Embryonic facial prominence (tissue), 1 donor: ENCODE measurements around the gene MXRA8.
A peak's percentile ranks its signal among the peaks of the same experiment; 100 is the strongest.
"Not testable (repeated sequence)": the region's sequence is repeated elsewhere in the genome, so short reads cannot be mapped to it uniquely, and the experiment has no call there.

ENCODE experiments used
- DNase-seq: peaks from one replicate; pipeline ENCODE4 v3.0.0-alpha.2; 2016; ENCODE audit errors: extremely low spot score

Gene MXRA8

DNA sequence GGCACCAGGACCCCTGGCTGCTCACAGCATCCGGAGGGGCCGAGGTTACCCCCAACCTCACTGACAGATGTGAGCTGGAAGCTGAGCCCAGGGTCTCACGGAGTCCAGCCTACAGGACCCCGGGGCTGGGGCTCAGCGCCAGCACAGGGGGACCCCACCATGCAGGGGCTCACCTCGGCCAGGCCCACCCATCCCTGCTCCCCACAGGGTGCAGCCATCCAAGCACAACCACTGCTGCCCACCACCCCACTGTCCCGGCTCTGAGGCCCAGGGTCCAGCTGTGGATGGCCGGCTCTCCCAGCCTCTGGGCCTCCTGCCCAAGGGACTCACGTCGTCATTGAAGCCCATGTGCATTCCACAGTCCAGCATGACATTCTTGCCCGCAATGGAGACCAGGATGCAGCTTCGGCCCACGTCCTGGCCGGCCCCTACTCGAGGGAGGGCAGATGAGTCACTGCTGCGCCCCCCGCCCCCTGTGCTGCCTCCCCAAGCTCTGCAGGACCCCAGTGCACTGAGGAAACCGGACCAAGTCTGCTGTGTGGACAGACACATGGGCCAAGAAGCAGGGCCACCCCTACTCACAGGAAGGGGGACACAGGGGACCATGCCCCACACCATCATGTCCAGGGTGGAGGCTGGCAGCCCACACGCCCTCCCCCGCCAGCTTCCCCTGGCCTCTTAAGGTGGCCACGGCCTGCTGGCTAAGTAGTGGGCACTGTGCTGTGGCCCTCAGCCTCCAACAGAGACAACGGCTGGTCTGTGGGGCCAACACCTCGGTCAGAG lies 37.5 kb downstream of the MXRA8 start:
- DNase-seq = no peak

- no peak for DNase-seq
Observed at GRCh38 chr1:1319646-1319941, 38.8 kb downstream of the MXRA8 start.

- DNase-seq = no peak
Observed at GRCh38 chr1:1318777-1319645, 39.3 kb downstream of the MXRA8 start.

DNA sequence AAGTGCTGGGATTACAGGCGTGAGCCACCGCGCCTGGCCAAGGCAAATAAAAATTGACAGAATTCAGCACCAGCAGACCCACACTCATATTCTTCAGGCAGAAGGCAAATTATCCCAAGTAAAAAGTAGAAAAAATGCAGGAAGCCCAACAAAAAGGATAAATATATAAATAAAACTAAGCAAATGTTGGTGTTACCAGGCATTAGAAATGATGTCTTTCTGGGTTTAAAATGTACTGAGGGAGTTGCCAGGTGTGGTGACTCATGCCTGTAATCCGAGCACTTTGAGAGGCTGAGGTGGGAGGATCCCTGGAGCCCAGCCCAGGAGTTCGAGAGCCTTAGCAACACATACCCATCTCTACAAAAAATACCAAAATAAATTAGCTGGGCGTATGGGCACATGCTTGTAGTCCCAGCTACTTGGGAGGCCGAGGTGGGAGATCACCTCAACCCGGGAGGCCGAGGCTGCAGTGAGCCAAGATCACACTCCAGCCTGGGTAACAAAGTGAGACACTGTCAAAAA lies 40.2 kb downstream of the MXRA8 start:
- no peak for DNase-seq

GRCh38 chr1:1317420-1317819 lies 40.9 kb downstream of the MXRA8 start:
- no peak for DNase-seq

DNA sequence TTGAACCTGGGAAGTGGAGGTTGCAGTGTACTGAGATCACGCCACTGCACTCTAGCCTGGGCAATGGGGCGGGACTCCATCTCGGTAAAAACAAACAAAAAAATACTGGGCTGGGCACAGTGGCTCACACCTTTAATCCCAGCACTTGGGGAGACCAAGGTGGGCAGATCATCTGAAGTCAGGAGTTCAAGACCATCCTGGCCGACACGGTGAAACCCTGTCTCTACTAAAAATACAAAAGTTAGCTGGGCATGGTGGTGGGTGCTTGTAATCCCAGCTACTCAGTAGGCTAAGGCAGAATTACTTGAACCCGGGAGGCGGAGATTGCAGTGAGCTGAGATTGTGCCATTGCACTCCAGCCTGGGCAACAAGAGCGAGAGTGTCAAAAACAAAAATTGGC lies 42.2 kb downstream of the MXRA8 start:
- not testable (repeated sequence) for DNase-seq

- DNase-seq = no peak
Observed at GRCh38 chr1:1315435-1315954, 42.9 kb downstream of the MXRA8 start.

- DNase-seq = no peak
Observed at GRCh38 chr1:1314678-1315335, 43.5 kb downstream of the MXRA8 start.

DNA sequence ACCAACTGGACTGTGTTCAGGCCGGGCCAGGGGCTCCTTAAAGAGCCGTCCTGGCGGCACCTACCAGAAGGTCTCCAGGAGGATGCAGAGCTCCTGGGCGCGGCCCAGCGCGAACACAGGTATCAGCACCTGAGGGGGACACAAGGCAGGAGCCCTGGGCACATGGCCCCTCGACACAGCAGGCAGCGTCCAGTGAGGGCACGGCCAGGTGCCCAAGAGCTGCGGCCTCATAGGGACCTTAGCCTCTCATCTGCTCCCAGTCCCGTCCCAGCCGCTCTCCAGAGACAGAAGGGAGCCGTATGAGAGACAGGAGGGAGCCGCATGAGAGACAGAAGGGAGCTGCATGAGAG lies 44.1 kb downstream of the MXRA8 start:
- no peak for DNase-seq

GRCh38 chr1:1313500-1314236 lies 44.7 kb downstream of the MXRA8 start:
- DNase-seq = no peak

DNA sequence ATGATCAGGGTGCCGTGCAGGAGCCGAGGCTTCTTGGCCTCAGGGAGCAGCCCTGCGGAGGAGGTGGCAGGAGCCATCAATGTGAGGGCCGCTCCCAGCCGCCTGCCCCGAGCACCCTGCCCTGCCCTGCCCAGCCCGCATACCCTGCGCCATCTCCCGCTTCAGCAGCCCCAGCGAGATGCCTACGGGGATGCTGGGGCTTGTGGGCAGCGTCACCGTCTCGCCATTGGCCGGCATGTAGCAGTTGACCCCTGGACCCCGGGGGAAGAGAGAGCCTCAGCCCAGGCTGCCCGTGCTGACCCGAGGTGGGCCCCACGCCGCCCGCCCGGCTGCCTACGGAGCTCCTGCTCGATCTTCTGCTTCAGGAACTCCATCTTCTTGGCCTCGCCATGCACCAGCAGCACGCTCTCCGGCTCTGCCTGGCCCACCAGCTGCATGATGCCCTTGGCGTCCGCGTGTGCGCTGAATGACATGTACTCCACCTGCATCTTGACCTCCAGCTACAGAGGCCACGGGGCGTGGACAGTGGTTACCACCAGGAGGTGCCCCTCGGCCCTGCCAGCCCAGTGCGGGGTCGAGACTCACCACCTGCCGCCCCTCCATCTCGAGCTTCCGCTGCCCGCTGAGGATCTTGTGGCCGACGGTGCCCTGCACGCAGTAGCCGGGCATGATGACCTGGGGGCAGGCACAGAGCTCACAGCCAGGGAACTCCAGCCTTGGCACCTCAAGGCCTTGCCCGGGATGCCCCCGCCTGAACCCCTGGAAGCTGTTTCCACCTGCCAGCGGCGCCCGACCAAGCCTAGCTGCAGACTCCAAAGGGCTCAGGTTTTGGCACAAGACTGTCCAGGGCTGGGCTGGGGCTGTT lies 45.7 kb downstream of the MXRA8 start:
- no peak for DNase-seq

DNA sequence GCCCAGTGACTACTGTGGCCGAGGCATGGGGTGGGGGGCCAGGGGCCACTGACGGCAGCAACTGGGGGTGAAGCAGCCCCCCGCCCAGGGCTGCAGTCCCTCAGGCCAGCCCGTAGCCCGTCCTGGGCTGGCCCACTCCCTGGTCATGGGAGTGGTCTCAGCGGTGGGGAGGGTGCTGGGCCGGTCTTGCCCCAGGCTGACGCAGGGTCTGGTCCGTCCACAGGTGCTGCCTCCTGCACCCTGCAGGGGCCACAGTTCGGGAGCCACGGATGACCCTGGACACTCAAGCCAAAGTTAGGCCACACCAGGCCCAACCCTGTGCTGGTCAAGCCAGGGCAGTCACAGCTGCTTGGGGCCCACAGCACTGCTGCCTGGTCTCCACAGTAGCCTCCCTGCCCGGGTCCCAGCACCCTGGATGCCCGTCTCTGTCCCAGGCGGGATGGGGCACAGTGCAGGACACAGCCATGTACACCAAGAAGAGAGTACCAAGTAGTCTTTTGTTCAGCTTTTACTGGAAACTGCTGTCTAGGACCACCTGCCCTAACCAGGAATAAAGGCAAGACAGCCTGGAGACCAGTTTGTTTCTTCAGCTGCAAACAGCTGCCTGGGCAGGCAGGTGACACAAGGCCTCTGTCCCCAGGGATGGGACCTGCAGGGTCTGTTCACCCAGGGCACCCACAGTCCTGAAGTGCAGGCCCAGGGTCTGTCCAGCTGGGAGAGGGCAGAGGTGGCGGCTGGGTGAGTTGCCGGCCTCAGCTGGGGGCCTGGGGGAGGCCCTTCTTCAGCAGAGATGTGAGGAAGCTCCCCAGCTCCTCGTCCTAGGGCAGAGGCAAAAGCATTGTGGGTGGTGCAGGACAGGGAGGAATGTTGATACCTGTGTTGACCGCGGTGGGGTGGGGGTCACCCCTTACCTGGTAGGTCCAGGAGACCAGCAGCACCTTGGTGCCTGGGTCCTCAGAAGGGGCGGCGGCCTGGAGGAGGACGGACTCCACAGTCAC lies 46.9 kb downstream of the MXRA8 start:
- DNase-seq = no peak

- no peak for DNase-seq
Observed at GRCh38 chr1:1310476-1311053, 47.8 kb downstream of the MXRA8 start.

DNA sequence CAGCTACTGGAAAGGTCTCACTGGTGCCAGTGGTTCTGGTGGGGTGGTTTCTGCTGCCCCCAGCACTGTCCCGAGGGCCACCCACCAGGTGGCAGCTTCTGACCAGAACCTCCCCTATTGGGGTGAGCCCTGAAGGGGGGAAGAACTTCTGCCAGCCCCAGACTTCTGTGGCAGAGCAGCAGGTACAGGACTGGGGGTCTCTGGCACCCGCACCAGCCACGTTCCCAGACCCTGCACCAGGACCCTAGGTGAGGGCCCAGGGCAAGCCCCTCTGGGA lies 48.3 kb downstream of the MXRA8 start:
- no peak for DNase-seq

- DNase-seq = no peak
Observed at GRCh38 chr1:1309251-1310108, 48.9 kb downstream of the MXRA8 start.

GRCh38 chr1:1308756-1309250 lies 49.6 kb downstream of the MXRA8 start:
- DNase-seq = no peak

DNA sequence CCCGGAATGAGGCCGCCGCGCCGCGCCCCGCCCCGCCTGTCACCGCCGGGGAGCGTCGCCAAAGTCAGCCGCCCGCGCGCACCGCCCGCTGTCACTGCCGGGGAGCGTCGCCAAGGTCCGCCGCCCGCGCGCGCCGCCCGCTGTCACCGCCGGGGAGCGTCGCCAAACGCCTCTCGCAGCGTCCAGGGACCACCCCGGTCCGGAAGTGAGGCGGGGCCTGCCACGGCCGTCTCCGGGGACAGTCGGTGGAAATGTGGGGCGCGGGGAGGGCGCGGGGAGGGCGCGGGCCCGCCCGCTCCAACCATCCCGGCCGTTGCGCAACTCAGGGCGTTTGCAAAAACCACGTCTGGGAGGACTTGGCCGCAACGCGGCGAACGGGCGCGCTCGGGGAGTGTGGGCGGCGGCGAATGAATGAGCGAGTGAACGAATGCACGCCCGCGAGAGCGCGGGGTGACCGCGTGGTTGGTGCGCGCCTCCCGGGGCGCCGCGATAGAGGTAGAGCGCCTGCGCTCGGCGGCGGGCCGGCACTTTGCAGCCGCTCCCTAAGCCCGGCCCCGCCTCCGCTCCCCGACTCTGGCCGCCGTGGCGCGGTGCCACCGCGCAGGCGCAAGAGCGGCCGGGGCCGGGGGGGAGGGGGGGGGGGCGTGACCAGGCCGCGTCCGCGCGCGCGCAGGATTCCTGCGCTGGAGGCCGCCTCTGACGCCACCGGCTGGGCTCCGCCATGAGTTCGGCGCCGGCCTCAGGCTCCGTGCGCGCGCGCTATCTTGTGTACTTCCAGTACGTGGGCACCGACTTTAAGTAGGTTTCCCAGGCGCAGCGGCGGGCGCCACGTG lies 50.2 kb downstream of the MXRA8 start, which contains the start of the genes ACAP3 and PUSL1:
Gene ACAP3, minus strand, starts transcription at position 8 of the 833 bp plus-strand sequence. CDS start 115 bp downstream, outside the sequence.
Gene PUSL1, plus strand, starts transcription at position 675 of the 833 bp plus-strand sequence. Its CDS starts 47 bp downstream, at position 722.
- peak; percentile 70 for DNase-seq
